Measurements from ENCODE around the gene SLC35G6. TPM values are rescaled to one million over a fixed set of nuclear protein-coding genes. Genes with fewer than 3 reads are reported as not detected.
"Not testable (repeated sequence)": the region's sequence is repeated elsewhere in the genome, so short reads cannot be mapped to it uniquely, and the experiment has no call there.

SLC35G6 gene
- total and polyA plus RNA-seq, 2 donors: not detected

- Histone ChIP-seq H3K36me3 (ENCODE audit: insufficient read depth) (peaks cover 9% of the 10 kb centered on the region), H3K4me3 (ENCODE audit: low read depth, low read length) (no peak overlapping the region), H3K27ac (ENCODE audit: low read depth) (no peak overlapping the region), H3K4me1 (ENCODE audit: insufficient read depth) (no peaks in the 10 kb centered on the region)
- whole genome bisulfite sequencing: 79% methylated on average over 16 of the region's 16 CpGs
- no peak for DNase-seq (ENCODE audit: extremely low spot score)
Observed at GRCh38 chr17:7466639-7467341, 14.5 kb upstream of the SLC35G6 start.

- Histone ChIP-seq H3K4me3 (ENCODE audit: low read depth, low read length) (no peak overlapping the region), H3K36me3 (ENCODE audit: insufficient read depth) (peaks cover 7% of the 10 kb centered on the region), H3K27ac (ENCODE audit: low read depth) (no peak overlapping the region), H3K4me1 (ENCODE audit: insufficient read depth) (no peaks in the 10 kb centered on the region)
- DNase-seq (ENCODE audit: extremely low spot score): no peak
- WGBS: 90% methylated on average over 3 of the region's 3 CpGs
Observed at GRCh38 chr17:7467498-7467897, 13.7 kb upstream of the SLC35G6 start.

GRCh38 chr17:7468290-7468689 lies 13.0 kb upstream of the SLC35G6 start:
- WGBS: 94% methylated on average over 11 of the region's 11 CpGs
- no peak overlapping the region for H3K27ac ChIP-seq (ENCODE audit: low read depth)
- DNase-seq (ENCODE audit: extremely low spot score): no peak
- H3K36me3 ChIP-seq (ENCODE audit: insufficient read depth): peaks cover 5% of the 10 kb centered on the region
- H3K4me3 ChIP-seq (ENCODE audit: low read depth, low read length): no peak overlapping the region
- H3K4me1 ChIP-seq (ENCODE audit: insufficient read depth): no peaks in the 10 kb centered on the region

- 71% methylated on average over 12 of the region's 12 CpGs for WGBS
- Histone ChIP-seq H3K27ac (ENCODE audit: low read depth) (no peak overlapping the region), H3K36me3 (ENCODE audit: insufficient read depth) (peaks cover 5% of the 10 kb centered on the region), H3K4me1 (ENCODE audit: insufficient read depth) (no peaks in the 10 kb centered on the region), H3K4me3 (ENCODE audit: low read depth, low read length) (no peak overlapping the region)
- DNase-seq (ENCODE audit: extremely low spot score): no peak
Observed at GRCh38 chr17:7468804-7469389, 12.3 kb upstream of the SLC35G6 start.

- not testable (repeated sequence) for H3K36me3 ChIP-seq (ENCODE audit: insufficient read depth); DNase-seq (ENCODE audit: extremely low spot score); H3K4me3 ChIP-seq (ENCODE audit: low read depth, low read length); H3K4me1 ChIP-seq (ENCODE audit: insufficient read depth); H3K27ac ChIP-seq (ENCODE audit: low read depth)
- 96% methylated on average over 12 of the region's 12 CpGs for WGBS
Observed at GRCh38 chr17:7469843-7470242, 11.4 kb upstream of the SLC35G6 start.

- H3K36me3 ChIP-seq (ENCODE audit: insufficient read depth); H3K27ac ChIP-seq (ENCODE audit: low read depth); H3K4me3 ChIP-seq (ENCODE audit: low read depth, low read length); DNase-seq (ENCODE audit: extremely low spot score); H3K4me1 ChIP-seq (ENCODE audit: insufficient read depth): not testable (repeated sequence)
- 76% methylated on average over 8 of the region's 8 CpGs for whole genome bisulfite sequencing
Observed at GRCh38 chr17:7470457-7470973, 10.7 kb upstream of the SLC35G6 start.

- H3K4me1 ChIP-seq (ENCODE audit: insufficient read depth): no peaks in the 10 kb centered on the region
- H3K27ac ChIP-seq (ENCODE audit: low read depth): no peak overlapping the region
- H3K4me3 ChIP-seq (ENCODE audit: low read depth, low read length): no peak overlapping the region
- 90% methylated on average over 2 of the region's 2 CpGs for WGBS
- no peak for DNase-seq (ENCODE audit: extremely low spot score)
- H3K36me3 ChIP-seq (ENCODE audit: insufficient read depth): no peaks in the 10 kb centered on the region
Observed at GRCh38 chr17:7471729-7472128, 9.5 kb upstream of the SLC35G6 start.

GRCh38 chr17:7474767-7475166 lies 6.5 kb upstream of the SLC35G6 start:
- not testable (repeated sequence) for H3K27ac ChIP-seq (ENCODE audit: low read depth); H3K36me3 ChIP-seq (ENCODE audit: insufficient read depth); DNase-seq (ENCODE audit: extremely low spot score); H3K4me1 ChIP-seq (ENCODE audit: insufficient read depth); H3K4me3 ChIP-seq (ENCODE audit: low read depth, low read length)
- WGBS: 90% methylated on average over 8 of the region's 8 CpGs

- Histone ChIP-seq H3K4me1 (ENCODE audit: insufficient read depth) (no peaks in the 10 kb centered on the region), H3K36me3 (ENCODE audit: insufficient read depth) (no peaks in the 10 kb centered on the region), H3K4me3 (ENCODE audit: low read depth, low read length) (no peak overlapping the region), H3K27ac (ENCODE audit: low read depth) (peak overlapping the region; percentile 31)
- no peak for DNase-seq (ENCODE audit: extremely low spot score)
- 44% methylated on average over 15 of the region's 15 CpGs for WGBS
Observed at GRCh38 chr17:7475764-7476422, 5.4 kb upstream of the SLC35G6 start.

- 21% methylated on average over 3 of the region's 3 CpGs for WGBS
- H3K4me1 ChIP-seq (ENCODE audit: insufficient read depth): no peaks in the 10 kb centered on the region
- no peaks in the 10 kb centered on the region for H3K36me3 ChIP-seq (ENCODE audit: insufficient read depth)
- H3K4me3 ChIP-seq (ENCODE audit: low read depth, low read length): no peak overlapping the region
- H3K27ac ChIP-seq (ENCODE audit: low read depth): no peak overlapping the region
- DNase-seq (ENCODE audit: extremely low spot score): no peak
Observed at GRCh38 chr17:7476494-7476893, 4.8 kb upstream of the SLC35G6 start.

- 78% methylated on average over 5 of the region's 5 CpGs for WGBS
- H3K36me3 ChIP-seq (ENCODE audit: insufficient read depth): no peaks in the 10 kb centered on the region
- H3K27ac ChIP-seq (ENCODE audit: low read depth): peak overlapping the region; percentile 100
- H3K4me3 ChIP-seq (ENCODE audit: low read depth, low read length): no peak overlapping the region
- DNase-seq (ENCODE audit: extremely low spot score): no peak
- no peaks in the 10 kb centered on the region for H3K4me1 ChIP-seq (ENCODE audit: insufficient read depth)
Observed at GRCh38 chr17:7476951-7477350, 4.3 kb upstream of the SLC35G6 start.

- WGBS: 16% methylated on average over 26 of the region's 26 CpGs
- DNase-seq (ENCODE audit: extremely low spot score): peak; percentile 80
- Histone ChIP-seq H3K4me3 (ENCODE audit: low read depth, low read length) (peak overlapping the region; percentile 97), H3K36me3 (ENCODE audit: insufficient read depth) (no peaks in the 10 kb centered on the region), H3K27ac (ENCODE audit: low read depth) (peak overlapping the region; percentile 100), H3K4me1 (ENCODE audit: insufficient read depth) (no peaks in the 10 kb centered on the region)
Observed at GRCh38 chr17:7477392-7478275, 3.6 kb upstream of the SLC35G6 start.
